Stimulated activated CD4-positive, alpha-beta T cell treated with anti-CD3 and anti-CD28 coated beads, Interleukin-12 subunit alpha, Interleukin-12 subunit beta, amount 100 ng/mL, for 4 hours (primary cell): ENCODE measurements around the gene SOCS3.

ENCODE experiments used
- DNase-seq: peaks from one replicate; pipeline ENCODE4 v3.0.0-alpha.2; 2020

The SOCS3 gene

DNA sequence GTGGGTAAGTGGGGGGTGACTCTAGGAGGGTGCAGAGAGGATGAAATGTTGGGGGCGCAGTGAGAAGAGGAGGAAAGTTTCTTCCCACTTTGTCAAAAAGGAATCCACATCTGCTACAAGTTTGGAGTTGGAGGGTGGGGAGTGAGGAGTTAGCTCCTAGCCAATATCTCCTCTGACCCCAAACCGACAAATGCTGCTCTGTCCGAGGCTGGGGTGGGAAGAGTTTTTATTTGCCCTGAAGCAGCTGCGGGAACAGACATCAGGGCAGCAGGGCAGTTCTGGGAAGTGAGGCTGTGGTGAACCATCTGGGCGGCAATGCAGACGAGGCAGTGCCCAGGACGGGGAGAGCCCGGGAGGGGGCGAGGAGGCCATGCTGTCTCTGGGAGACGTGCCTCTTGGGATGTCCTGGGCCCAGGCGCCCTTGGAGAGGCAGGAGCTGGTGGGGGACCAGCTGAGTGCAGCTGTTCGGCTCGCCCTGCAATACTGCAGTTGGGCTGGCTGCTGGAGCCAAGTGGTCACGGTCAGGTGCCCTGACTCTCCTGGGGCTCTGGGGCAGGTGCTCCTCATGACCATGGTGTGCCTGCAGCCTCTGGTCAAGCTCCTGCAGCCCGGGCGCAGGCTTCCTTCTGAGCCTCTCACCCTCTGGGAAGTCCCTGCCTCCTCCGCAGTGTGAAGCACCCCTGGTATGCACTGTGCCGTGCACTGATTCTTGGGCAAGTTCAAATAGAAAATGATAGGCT is 6.4 kb upstream of the SOCS3 start:
- no peak for DNase-seq

GRCh38 chr17:78365561-78366108 is 5.8 kb upstream of the SOCS3 start:
- DNase-seq = no peak

DNA sequence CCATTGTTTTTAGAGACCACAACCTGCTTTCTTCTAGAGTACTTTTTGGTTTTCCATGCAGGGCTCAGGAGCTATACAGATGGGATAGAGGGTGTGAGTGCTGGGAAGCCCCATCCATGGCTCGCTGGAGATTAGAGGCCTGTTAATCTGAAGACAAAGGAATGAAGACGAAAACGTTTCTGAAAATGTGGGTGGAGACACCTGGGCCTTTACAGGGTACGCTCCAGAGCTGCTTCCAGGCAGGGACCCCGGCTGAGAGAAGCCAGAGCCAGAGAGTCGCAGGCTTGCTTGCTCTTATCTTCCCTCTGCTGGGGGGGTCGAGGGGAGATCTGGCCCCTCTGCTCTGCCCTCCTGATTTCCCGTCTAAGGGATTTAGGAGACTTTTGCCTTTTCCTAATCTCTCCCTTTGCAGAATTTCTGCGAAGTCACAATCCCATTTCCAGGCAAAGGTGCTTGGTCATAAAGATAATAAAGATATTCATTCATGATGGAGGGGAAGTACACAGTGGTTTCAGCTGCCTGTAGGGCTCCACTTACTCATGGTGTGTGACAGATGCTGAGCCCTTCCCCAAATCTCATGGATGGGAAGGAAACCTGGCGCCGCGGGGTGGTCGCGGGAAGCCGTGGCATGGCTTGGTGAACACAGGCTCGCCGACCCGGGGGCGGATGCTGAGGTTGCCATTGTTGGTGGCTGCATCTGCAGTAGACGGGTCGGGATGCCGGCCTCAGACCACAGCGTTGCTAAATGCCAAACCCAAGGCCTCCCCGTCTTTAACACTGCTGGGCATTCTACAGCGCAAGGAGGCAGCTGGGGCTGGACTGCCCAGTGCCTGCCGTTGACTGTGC is 4.8 kb upstream of the SOCS3 start:
- DNase-seq = no peak

- no peak for DNase-seq
Observed at GRCh38 chr17:78362671-78363070, 2.8 kb upstream of the SOCS3 start.

DNA sequence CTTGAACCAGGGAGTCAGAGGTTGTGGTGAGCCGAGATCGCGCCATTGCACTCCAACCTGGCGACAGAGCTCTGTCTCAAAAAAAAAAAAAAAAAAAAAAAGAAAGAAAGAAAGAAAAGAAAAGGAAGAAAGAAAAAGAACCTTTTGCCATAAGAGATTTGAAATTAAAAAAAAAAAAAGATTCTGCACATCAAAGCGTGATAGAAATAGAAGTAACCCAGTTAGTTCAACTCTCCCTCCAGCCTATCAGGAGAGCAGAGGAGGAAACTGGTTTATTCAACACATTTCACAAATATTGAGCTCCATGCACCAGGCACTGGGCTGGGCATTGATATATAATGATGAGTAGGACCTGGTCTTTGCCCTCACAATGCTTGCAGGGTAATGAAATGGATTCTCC is 2.4 kb upstream of the SOCS3 start:
- DNase-seq = no peak

GRCh38 chr17:78361225-78361701 is 1.4 kb upstream of the SOCS3 start:
- DNase-seq = no peak

GRCh38 chr17:78360371-78361224 is 721 bp upstream of the SOCS3 start:
- peak; percentile 95 for DNase-seq

- DNase-seq = peak; percentile 45
Observed at GRCh38 chr17:78359321-78359996, 418 bp downstream of the SOCS3 start.

DNA sequence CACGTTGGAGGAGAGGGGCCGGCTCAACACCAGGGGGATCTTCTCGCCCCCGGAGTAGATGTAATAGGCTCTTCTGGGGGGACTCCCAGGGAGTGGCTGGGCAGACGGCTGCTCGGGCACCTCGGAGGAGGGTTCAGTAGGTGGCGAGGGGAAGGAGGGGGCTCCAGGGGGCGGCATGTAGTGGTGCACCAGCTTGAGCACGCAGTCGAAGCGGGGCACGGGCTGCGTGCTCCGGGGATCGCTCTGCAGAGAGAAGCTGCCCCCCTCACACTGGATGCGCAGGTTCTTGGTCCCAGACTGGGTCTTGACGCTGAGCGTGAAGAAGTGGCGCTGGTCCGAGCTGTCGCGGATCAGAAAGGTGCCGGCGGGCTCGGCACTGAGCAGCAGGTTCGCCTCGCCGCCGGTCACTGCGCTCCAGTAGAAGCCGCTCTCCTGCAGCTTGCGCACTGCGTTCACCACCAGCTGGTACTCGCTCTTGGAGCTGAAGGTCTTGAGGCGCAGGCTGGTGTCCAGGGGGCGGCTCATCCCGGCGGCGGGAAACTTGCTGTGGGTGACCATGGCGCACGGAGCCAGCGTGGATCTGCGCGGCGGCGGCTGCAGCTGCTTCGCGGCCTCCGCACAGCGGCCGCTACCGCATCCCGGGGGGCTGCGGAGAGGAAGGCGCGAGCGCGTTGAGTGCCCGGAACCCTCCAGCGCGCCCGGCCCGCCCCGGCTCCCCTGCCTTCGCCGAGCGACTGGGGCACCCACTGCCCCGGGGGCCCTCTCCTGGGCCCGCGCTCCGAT is 1.1 kb downstream of the SOCS3 start:
- no peak for DNase-seq

GRCh38 chr17:78357672-78358537 is 2.0 kb downstream of the SOCS3 start:
- DNase-seq = no peak

- no peak for DNase-seq
Observed at GRCh38 chr17:78357177-78357586, 2.7 kb downstream of the SOCS3 start.

- DNase-seq = peak; percentile 81
Observed at GRCh38 chr17:78356101-78356713, 3.7 kb downstream of the SOCS3 start.

DNA sequence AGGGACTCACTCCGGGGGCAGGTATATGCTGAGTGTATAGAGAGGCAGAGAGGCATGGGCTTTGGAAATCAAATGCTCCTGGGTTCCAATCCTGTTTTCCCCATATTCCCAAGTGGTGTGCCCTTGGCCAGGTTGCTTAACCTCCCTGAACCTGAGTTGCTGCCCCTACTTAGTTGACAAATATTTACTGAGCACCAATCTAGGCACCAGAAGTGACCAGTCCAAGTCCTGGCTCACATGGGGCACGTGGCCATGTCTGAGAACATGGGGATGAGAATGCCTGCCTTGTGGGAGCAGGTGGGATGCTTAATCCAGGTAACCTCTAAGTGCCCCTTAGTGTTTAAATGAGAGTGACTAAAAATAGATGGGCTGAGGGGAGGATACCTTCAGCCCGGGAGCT is 4.2 kb downstream of the SOCS3 start:
- DNase-seq = no peak

DNA sequence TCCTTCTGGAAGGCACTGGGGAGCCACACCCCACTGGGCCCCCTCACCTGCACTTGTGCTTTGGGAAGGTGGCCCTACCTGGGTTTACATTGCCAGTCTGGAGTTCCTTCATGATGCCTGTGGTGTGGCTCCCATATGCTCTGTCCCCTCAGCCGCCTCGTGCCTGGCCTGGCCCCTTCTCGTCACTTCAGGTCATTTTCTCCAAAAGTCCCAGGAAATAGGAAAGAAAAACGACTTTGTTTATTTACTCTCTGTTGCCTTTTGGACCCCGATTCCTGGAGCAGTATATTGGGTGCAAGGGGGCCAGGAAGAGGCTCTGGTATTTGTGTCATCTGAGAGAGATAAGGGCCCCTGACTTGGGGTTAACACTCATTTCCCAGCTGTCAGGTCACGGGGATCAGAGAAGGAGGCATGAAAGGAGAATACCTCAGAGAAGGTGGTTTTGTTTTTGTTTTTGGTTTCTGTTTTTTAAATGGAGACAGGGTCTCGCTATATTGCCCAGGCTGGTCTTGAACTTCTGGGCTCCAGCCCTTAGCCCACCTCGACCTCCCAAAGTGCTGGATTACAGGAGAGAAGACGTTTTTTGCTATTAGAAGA is 4.7 kb downstream of the SOCS3 start:
- no peak for DNase-seq

GRCh38 chr17:78353834-78354233 is 6.0 kb downstream of the SOCS3 start:
- DNase-seq = no peak

DNA sequence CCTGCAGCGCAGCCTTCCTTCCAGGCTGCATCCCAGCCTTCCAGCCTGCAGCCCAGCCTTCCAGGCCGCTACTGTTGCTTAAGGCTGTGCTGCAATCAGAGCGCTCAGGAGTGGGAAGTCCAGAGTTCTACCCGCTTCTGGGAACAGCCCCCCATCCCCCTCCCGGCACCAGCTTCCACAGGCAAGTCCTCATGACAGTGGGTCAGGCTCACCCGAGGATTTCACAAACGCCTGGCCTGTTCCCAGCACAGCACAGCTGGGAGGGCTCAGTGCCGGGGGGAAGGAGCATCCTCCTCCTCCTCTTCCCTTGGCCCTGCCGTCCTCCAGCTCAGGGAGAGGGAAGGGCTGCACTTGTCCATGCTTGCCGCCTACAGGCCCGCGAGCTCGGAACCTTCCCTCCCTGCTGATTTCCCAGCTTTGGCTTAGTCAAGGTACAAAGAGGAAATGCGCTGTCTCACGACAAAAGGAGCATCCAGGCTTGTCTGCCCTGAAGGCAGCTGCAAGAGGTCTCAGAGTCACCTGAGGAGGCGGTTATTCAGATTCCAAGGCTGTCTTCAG is 8.3 kb downstream of the SOCS3 start:
- DNase-seq = no peak

DNA sequence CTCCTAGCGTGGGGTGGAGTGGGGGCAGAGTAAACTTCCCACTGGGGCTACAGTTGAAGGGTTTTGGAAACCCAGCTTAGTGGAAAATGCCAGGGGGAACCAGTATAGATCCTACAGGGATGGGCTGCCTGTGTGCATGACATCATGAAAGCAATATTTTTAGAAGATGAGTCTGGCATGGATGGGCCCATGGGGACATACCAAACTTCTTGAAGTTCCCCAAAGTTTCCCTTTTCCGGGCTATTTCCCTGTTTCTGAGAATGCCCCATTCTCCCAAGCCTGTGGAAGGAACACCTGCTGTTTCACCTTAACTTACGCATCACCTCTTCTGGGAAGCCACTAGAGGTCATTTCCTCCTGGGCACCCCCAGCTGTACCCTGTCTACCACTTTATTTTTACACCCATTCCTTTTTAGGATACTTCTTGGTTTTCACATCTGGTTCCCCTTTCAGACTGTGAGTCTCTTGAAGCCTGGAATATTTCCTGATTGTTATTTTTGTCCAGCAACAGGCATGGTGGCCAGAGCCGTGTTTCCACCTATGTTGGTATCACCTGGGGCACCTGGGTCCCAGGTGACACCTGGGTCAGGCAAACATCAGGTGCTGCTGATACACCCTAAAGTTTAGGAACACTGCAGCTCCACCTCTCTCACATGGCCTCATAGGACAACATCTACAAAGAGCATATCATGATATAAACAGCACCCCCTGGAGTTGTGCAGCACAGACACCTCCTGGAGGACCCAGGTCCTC is 9.8 kb downstream of the SOCS3 start:
- no peak for DNase-seq

GRCh38 chr17:78348055-78348770 is 11.7 kb downstream of the SOCS3 start:
- DNase-seq = no peak
